Adrenal gland (tissue), 12 donors: ENCODE data around the gene POLR2E. TPM values are rescaled to one million over a fixed set of nuclear protein-coding genes. Genes with fewer than 3 reads are reported as not detected.
A peak's percentile ranks its signal among the peaks of the same experiment; 100 is the strongest.

Experiments used
- DNase-seq, 7 donors: peaks; one replicate each; pipeline ENCODE4 v3.0.0-alpha.2; 2019 to 2020
- H3K27ac ChIP-seq, 5 donors: fragments of 200-600 bp; sonication (generic) in 4 of 5; 1 replicate in 3 of 5; 2 replicates in 2 of 5; pipeline versions ENCODE4 v1.5.1 to v1.8.0; 2016 to 2020; ENCODE audit warnings: mild to moderate bottlenecking in 1 of 5
- H3K27me3 ChIP-seq: fragments of 200-600 bp; 2 replicates; pipeline ENCODE4 v1.8.0; 2021
- H3K36me3 ChIP-seq, 2 donors: fragments of 200-600 bp; replicated peaks in 1 of 2; 1 replicate in 1 of 2; 2 replicates in 1 of 2; pipeline versions ENCODE4 v1.5.1 to v1.8.0; 2018 to 2022
- H3K4me1 ChIP-seq, 2 donors: fragments of 200-600 bp; replicated peaks in 1 of 2; 1 replicate in 1 of 2; 2 replicates in 1 of 2; pipeline versions ENCODE4 v1.5.1 to v1.8.0; 2018 to 2021
- H3K4me3 ChIP-seq, 4 donors: fragments of 200-600 bp; sonication (generic) in 3 of 4; one replicate each; pipeline ENCODE4 v1.5.1; 2016 to 2018
- H3K9me3 ChIP-seq, 3 donors: fragments of 200-600 bp; sonication (generic) in 1 of 3; replicated peaks in 1 of 3; 1 replicate in 2 of 3; 2 replicates in 1 of 3; pipeline versions ENCODE4 v1.5.1 to v1.8.0; 2016 to 2021
- POLR2A ChIP-seq, 2 donors: fragments of 450-650 bp; IDR thresholded peaks; one replicate each; pipeline ENCODE4 v1.6.1; 2017; ENCODE audit warnings: antibody characterized with exemption in 2 of 2, mild to moderate bottlenecking in 2 of 2, moderate library complexity in 1 of 2
- WGBS, 4 donors: extraction: QIAGEN DNeasy Blood & Tissue Kit in 2 of 4; methylation state at CpG; one replicate each; pipeline versions ENCODE4 v1.1.5 to v1.1.7; 2013 to 2017; 5-methylcytosine and 5-hydroxymethylcytosine counted together
- intact Hi-C, 2 donors: fragments of 100-400 bp; cut with DNase I; formaldehyde crosslinking; loops; one replicate each; pipeline versions ENCODE4 v1.14.1 to v1.15.0; 2022 to 2023
- polyA plus RNA-seq, 3 donors: library from polyadenylated mRNA; stranded (reverse); fragments of 200-250 nt in 2 of 3; fragments of 350-450 nt in 1 of 3; fragmentation: Illumina TruSeq in 1 of 3; extraction: RNeasy Lipid Tissue Mini Kit (QIAGEN cat#74804) in 1 of 3; gene quantifications; one replicate each; pipeline ENCODE4 v1.2.3, GENCODE V29; 2013 to 2014
- total RNA-seq, 9 donors: library from RNA; depleted of rRNA in 4 of 9; stranded (reverse); fragments of >200 nt in 4 of 9; fragments of 120-200 nt in 1 of 9; fragmentation: NEBNext Ultra II Directional in 1 of 9; extraction: Animal tissue kit (Norgen Biotek cat#: 25700) in 1 of 9; gene quantifications; one replicate each; pipeline versions ENCODE4 v1.1.0 to v1.2.4, GENCODE V29; 2013 to 2023
- TF ChIP-seq, protein P1 (sequence below), 6 experiments: fragments of 450-650 bp in 4 of 6; fragments of 200-600 bp in 2 of 6; sonication (generic) in 1 of 6; IDR thresholded peaks; 1 replicate in 5 of 6; 2 replicates in 1 of 6; pipeline versions ENCODE4 v1.5.1 to v1.8.0; 2016 to 2021; ENCODE audit warnings: antibody characterized with exemption in 6 of 6, mild to moderate bottlenecking in 2 of 6, moderate library complexity in 1 of 6
- donor health status: healthy with polysubstance abuse.
- donor health status: Bipolar disorder and iron deficiency.
- donor health status: DM: yes; HTN: yes; CAD: no.
- donor health status: DM: no; HTN: no; CAD: no.
- donor health status: DM: no; HTN: no; CAD: no.
- donor health status: DM: yes; HTN: yes; CAD: no.

The POLR2E gene
- total and polyA plus RNA-seq, 12 donors = 74.7 to 231 (median 157) TPM

DNA sequence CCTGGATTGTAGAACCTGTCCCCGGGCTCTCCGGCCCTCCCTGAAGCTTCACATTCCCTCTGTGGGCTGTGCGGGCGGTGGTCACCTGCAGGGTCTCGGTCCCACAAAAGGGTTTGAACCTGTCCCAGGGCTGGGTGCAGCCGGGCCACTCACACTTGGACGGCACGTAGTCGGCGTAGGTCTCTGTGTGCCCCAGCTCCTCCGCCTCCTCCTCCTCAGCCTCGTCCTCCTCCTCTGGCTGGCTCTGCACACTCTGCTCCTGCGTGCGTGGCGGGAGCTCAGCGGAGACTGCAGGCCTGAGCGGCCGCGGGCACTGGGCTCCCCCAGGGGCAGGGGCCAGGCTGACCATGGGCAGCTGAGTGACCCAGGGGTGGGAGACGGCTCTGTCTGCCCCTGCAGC, 28.2 kb upstream of the POLR2E start:
- 91 to 100% (median 94%) methylated on average over 1 to 20 of the region's 20 CpGs for WGBS, 4 donors
- H3K4me3 ChIP-seq = no peak overlapping the region
- TF ChIP-seq POLR2A (IDR thresholded peaks at IDR 0.05) = no peak
- TF ChIP-seq, protein P1, sequence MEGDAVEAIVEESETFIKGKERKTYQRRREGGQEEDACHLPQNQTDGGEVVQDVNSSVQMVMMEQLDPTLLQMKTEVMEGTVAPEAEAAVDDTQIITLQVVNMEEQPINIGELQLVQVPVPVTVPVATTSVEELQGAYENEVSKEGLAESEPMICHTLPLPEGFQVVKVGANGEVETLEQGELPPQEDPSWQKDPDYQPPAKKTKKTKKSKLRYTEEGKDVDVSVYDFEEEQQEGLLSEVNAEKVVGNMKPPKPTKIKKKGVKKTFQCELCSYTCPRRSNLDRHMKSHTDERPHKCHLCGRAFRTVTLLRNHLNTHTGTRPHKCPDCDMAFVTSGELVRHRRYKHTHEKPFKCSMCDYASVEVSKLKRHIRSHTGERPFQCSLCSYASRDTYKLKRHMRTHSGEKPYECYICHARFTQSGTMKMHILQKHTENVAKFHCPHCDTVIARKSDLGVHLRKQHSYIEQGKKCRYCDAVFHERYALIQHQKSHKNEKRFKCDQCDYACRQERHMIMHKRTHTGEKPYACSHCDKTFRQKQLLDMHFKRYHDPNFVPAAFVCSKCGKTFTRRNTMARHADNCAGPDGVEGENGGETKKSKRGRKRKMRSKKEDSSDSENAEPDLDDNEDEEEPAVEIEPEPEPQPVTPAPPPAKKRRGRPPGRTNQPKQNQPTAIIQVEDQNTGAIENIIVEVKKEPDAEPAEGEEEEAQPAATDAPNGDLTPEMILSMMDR (IDR thresholded peaks at IDR 0.05) = no peak
- DNase-seq = no peak
- H3K27ac ChIP-seq = peak overlapping the region in 2 of 5 donors; percentile 31 to 58
- no peaks in the 10 kb centered on the region for H3K9me3 ChIP-seq
- intact Hi-C loops = loop anchor here in 1 of 2 donors (5.0 kb wide), 1 partner anchor 69 kb away; no protein-coding TSS in a partner anchor
- peaks cover 0 to 19% of the 10 kb centered on the region in 2 donors for H3K4me1 ChIP-seq
- no peaks in the 10 kb centered on the region for H3K27me3 ChIP-seq
- peaks cover 0 to 96% of the 10 kb centered on the region in 2 donors for H3K36me3 ChIP-seq

DNA sequence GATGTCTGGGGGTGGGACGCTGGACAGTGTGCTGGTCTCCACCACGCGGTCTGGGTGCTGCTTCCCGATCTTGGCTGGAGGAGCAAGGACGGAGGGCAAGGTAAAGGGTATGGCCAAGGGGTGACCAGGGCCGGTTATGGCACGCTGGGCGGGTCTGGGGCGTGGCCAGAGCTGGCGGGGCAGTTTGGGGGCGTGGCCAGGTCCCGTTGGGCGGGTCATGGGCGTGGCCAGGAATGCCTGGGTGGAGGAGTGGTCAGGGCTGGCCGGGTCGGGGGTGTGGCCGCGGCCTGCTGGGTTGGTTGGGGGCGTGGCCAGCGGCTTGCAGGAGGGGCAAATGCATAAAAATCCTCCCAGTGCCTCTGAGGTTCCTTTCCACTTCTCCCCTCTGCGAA, 27.8 kb upstream of the POLR2E start:
- no peak for TF ChIP-seq POLR2A (IDR thresholded peaks at IDR 0.05)
- TF ChIP-seq, protein P1 (IDR thresholded peaks at IDR 0.05) = no peak
- 49 to 67% (median 58%) methylated on average over 18 to 21 of the region's 21 CpGs for WGBS, 4 donors
- DNase-seq = peak; percentile 69 to 88 (median 79)
- Histone ChIP-seq H3K27me3 (no peaks in the 10 kb centered on the region), H3K4me3 (no peak overlapping the region), H3K4me1 (peaks cover 0 to 19% of the 10 kb centered on the region in 2 donors), H3K9me3 (no peaks in the 10 kb centered on the region), H3K27ac (peak overlapping the region in 2 of 5 donors; percentile 17 to 58), H3K36me3 (peaks cover 0 to 98% of the 10 kb centered on the region in 2 donors)
- intact Hi-C loops = loop anchor here in 1 of 2 donors (5.0 kb wide), 1 partner anchor 69 kb away; no protein-coding TSS in a partner anchor

DNA sequence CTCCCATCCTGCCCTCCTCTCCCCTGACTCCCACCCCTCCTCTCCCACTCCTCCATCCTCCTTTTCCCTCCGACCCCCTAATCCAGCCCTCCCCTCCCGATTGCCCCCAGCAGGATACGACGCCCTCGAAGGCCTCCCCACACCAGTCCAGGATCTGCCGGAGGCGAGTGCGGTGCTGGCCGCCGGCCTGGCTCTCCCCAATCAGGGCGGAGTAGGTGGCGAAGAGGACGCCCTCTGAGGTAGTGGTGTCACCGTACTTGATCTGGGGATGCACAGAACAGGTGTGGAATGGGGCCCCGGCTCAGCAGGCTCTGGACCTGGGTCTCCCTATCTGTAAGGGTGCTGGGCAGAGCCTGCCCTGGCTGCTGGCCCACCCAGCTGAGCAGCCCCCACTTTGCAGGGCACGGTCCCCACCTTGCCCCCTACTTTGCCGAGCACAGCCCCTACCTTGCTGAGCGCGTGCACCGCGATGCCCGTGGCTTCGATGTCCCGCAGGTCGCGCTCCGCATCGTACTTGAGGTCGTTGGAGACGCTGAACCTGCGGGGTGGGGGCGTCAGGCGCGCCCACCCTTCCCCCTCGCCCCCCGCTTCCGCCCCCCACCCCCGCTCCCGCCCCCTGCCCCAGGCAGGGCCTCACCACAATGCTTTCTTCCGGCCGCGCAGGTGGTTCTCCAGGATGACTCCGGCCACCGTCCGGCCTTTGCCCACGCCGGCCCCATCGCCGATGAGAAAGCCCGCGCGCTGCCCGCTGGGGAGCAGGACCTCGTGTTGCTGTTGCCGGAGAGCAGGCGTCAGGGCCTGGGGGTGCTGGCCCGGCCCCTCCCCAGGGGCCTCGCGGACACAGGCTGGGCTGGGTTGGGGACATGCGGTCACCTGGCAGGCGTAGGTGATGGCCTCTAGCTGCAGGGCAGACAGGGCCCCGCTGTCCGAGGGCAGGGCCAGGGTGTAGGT, 27.1 kb upstream of the POLR2E start:
- DNase-seq = no peak
- TF ChIP-seq, protein P1 (IDR thresholded peaks at IDR 0.05) = no peak
- no peak for TF ChIP-seq POLR2A (IDR thresholded peaks at IDR 0.05)
- H3K4me1 ChIP-seq = peaks cover 0 to 19% of the 10 kb centered on the region in 2 donors
- peak overlapping the region in 2 of 5 donors; percentile 17 to 58 for H3K27ac ChIP-seq
- no peaks in the 10 kb centered on the region for H3K9me3 ChIP-seq
- 95 to 97% (median 95%) methylated on average over 21 to 63 of the region's 63 CpGs for WGBS, 4 donors
- no peak overlapping the region for H3K4me3 ChIP-seq
- H3K27me3 ChIP-seq = no peaks in the 10 kb centered on the region
- intact Hi-C loops = loop anchor here in 1 of 2 donors (5.0 kb wide), 1 partner anchor 70 kb away; no protein-coding TSS in a partner anchor
- H3K36me3 ChIP-seq = peaks cover 0 to 98% of the 10 kb centered on the region in 2 donors

DNA sequence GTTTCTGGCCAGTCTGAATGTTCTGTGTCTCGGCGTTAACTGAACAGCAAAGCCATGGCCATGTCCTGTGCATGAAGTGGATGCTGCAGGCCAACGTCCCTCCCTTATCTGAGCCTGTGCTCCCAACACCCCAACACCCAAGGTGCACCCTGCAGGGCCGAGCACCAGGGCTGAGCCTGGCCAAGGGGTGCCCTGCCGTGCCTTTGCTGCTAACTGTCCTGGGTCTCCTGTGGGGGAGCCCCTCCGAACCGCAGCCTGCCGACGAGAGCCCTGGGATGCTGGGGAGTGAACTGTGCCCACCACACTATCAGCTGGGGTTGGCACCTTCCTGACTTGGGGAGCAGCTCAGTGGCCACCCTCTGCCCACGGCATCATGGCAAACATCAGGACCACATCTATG, 26.2 kb upstream of the POLR2E start:
- H3K9me3 ChIP-seq = no peaks in the 10 kb centered on the region
- intact Hi-C loops = loop anchor here in 1 of 2 donors (5.0 kb wide), 1 partner anchor 71 kb away; no protein-coding TSS in a partner anchor

More for the DNA sequence above, 26.2 kb upstream of the POLR2E start:
- Histone ChIP-seq H3K27me3 (no peaks in the 10 kb centered on the region), H3K4me1 (peaks cover 0 to 12% of the 10 kb centered on the region in 2 donors), H3K27ac (no peak overlapping the region), H3K4me3 (no peak overlapping the region), H3K36me3 (peaks cover 0 to 98% of the 10 kb centered on the region in 2 donors)
- TF ChIP-seq, protein P1 (IDR thresholded peaks at IDR 0.05) = no peak
- no peak for TF ChIP-seq POLR2A (IDR thresholded peaks at IDR 0.05)
- WGBS, 4 donors = 82 to 97% (median 95%) methylated on average over 5 to 10 of the region's 10 CpGs
- peak in 1 of 7 donors; percentile 15 for DNase-seq
